ENCODE measurements around the gene KRT86.

KRT86 gene

DNA sequence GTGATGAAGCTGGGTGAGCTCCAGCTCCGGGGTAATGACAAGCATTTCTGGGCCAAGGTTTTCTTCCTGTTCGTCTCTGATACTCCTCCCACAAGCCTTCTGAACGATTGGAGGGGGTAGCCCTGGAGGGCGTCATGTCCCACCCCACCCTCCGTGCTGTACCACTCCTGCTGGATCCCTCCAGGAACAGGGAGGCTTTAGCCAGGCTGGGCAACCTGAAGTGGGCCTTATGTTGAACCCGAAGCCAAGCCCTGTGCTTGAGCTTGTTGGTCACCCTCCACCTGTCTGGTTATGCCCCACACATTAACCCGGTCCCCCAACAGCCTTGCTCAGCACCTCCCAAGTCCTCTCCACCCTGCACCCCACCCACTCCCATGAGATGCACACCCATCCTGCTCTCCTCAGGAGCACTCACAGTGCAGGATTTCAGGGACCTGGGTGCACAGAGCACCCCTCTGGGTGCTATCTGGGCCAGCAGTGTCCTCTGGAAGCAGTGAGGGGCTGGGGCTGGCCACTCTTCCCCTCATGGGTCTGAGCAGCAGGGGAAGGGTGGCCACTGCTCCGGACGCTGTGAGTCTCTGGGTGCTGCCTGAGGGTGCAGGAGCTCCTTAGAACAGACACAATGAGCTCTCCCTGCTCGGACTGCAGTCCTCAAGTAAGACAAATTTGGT lies 53.5 kb downstream of the KRT86 start:
- DNase-seq (ENCODE audit: insufficient read length) (no peak), FAIRE-seq (no peak)
- TF ChIP-seq TAF1 (IDR thresholded peaks at IDR 0.05; ENCODE audit: borderline replicate concordance, low read depth, low read length) (no peak), POLR2AphosphoS5 (IDR thresholded peaks at IDR 0.05; ENCODE audit: low read depth, low read length) (no peak), POLR2A (IDR thresholded peaks at IDR 0.05; ENCODE audit: low read depth, low read length) (no peak)

DNA sequence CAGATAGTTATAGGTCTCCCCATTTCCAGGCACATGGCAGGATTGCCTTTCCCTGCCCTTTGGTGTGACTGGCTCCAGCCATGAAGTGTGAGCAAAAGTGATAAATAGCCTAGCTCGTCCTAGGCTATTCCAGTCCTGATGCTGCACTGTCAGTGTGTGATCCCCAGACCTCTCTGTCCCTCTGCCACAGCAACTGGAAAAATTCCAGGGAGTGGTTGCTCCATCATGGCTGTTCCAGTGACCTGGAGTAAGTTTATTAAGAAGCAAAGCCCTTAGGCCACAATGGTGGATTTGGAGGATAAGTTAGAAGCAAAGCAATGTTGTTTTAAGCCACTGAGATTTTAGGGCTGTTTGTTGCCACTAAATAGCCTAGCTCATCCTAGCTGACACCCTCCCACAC lies 56.6 kb downstream of the KRT86 start:
- TF ChIP-seq TAF1 (IDR thresholded peaks at IDR 0.05; ENCODE audit: borderline replicate concordance, low read depth, low read length) = no peak
- TF ChIP-seq POLR2AphosphoS5 (IDR thresholded peaks at IDR 0.05; ENCODE audit: low read depth, low read length) = no peak
- no peak for TF ChIP-seq POLR2A (IDR thresholded peaks at IDR 0.05; ENCODE audit: low read depth, low read length)
- DNase-seq (ENCODE audit: insufficient read length) (no peak), FAIRE-seq (no peak)

DNA sequence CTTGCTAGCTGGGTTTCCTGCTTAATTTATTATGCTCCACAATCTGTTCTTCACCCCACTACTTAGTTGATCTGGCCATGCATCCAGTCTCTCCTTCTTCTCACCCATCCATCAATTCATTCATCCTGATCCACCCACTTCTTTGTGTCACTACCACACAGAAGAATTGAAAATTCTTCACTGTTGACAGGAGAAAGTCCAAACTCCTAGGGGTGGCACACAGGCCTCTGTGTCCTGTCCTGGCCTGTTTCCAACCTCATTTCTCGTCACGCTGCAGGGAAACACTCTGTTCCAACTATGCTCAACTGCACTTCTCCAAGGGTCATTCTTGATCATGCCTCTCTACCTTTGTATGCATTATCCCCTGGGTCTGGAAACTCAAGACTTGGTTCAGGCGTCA lies 57.4 kb downstream of the KRT86 start:
- TF ChIP-seq TAF1 (IDR thresholded peaks at IDR 0.05; ENCODE audit: borderline replicate concordance, low read depth, low read length) (no peak), POLR2AphosphoS5 (IDR thresholded peaks at IDR 0.05; ENCODE audit: low read depth, low read length) (no peak), POLR2A (IDR thresholded peaks at IDR 0.05; ENCODE audit: low read depth, low read length) (no peak)
- no peak for DNase-seq (ENCODE audit: insufficient read length)
- no peak for FAIRE-seq

GRCh38 chr12:52332381-52332780 lies 57.9 kb downstream of the KRT86 start:
- DNase-seq (ENCODE audit: insufficient read length) = no peak
- FAIRE-seq = no peak
- no peak for TF ChIP-seq POLR2AphosphoS5 (IDR thresholded peaks at IDR 0.05; ENCODE audit: low read depth, low read length)
- TF ChIP-seq TAF1 (IDR thresholded peaks at IDR 0.05; ENCODE audit: borderline replicate concordance, low read depth, low read length) = no peak
- TF ChIP-seq POLR2A (IDR thresholded peaks at IDR 0.05; ENCODE audit: low read depth, low read length) = no peak

DNA sequence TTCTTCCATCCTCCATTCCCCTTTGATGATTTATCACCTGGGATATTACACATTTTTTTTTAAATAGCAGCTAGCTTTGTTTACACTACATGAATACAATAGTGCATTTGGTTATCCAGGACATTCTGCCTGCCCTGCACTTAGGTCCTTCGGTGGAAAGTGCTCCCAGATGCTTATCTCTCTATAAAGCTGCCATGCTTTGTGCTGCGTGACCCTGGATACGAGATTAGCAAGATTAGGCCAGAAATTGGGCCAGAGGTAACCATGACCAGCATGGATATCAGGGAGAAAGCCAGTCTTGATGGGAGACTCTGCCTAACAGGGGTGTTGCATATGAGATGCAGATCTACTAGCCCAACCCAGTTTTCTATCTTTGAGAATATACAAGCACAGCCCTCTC lies 58.9 kb downstream of the KRT86 start:
- DNase-seq (ENCODE audit: insufficient read length) (no peak), FAIRE-seq (no peak)

GRCh38 chr12:52334185-52334584 lies 59.7 kb downstream of the KRT86 start:
- TF ChIP-seq POLR2A (IDR thresholded peaks at IDR 0.05; ENCODE audit: low read depth, low read length) = no peak
- TF ChIP-seq POLR2AphosphoS5 (IDR thresholded peaks at IDR 0.05; ENCODE audit: low read depth, low read length) = no peak
- TF ChIP-seq TAF1 (IDR thresholded peaks at IDR 0.05; ENCODE audit: borderline replicate concordance, low read depth, low read length) = no peak
- FAIRE-seq (no peak), DNase-seq (ENCODE audit: insufficient read length) (no peak)

More for the DNA sequence above, 58.9 kb downstream of the KRT86 start:
- TF ChIP-seq TAF1 (IDR thresholded peaks at IDR 0.05; ENCODE audit: borderline replicate concordance, low read depth, low read length) (no peak), POLR2AphosphoS5 (IDR thresholded peaks at IDR 0.05; ENCODE audit: low read depth, low read length) (no peak), POLR2A (IDR thresholded peaks at IDR 0.05; ENCODE audit: low read depth, low read length) (no peak)

GRCh38 chr12:52335598-52336262 lies 61.3 kb downstream of the KRT86 start:
- DNase-seq (ENCODE audit: insufficient read length) (no peak), FAIRE-seq (no peak)
- TF ChIP-seq POLR2AphosphoS5 (IDR thresholded peaks at IDR 0.05; ENCODE audit: low read depth, low read length) (no peak), TAF1 (IDR thresholded peaks at IDR 0.05; ENCODE audit: borderline replicate concordance, low read depth, low read length) (no peak), POLR2A (IDR thresholded peaks at IDR 0.05; ENCODE audit: low read depth, low read length) (no peak)

DNA sequence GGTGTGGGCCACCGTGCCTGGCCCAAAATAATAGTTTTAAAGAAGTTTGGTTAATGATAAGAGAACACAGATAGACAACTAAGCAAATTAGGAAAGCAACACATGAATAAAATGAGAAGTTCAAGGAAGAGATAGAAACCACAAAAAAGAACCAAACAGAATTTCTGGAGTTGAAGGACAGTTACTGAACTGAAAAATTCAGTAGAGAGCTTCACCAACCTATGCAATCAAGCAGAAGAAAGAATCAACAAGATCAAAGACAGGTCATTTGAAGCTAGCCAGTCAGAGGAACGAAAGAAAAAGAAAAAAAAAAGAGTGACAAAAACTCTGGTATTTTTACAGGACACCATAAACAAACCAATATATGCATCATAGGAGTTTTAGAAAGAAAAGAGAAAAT lies 62.2 kb downstream of the KRT86 start:
- DNase-seq (ENCODE audit: insufficient read length) (no peak), FAIRE-seq (no peak)
- TF ChIP-seq TAF1 (IDR thresholded peaks at IDR 0.05; ENCODE audit: borderline replicate concordance, low read depth, low read length) = no peak
- TF ChIP-seq POLR2AphosphoS5 (IDR thresholded peaks at IDR 0.05; ENCODE audit: low read depth, low read length) = no peak
- TF ChIP-seq POLR2A (IDR thresholded peaks at IDR 0.05; ENCODE audit: low read depth, low read length) = no peak

DNA sequence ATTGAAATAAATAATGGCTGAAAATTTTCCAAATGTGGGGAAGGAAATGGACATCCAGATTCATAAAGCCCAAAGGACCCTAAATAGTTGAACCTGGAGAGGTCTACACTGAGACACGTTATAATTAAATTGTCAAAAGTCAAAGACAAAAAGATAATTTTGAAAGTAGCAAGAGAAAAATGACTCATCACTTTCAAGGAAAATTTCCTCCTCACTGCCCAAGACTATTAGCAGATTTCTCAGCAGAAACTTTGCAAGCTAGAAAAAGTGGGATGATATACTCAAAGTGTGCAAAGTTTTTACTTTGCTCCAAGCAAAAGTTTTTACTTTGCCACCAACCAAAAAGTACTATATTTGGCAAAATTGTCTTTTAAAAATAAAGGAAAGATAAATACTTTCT lies 62.6 kb downstream of the KRT86 start:
- FAIRE-seq (no peak), DNase-seq (ENCODE audit: insufficient read length) (no peak)
- TF ChIP-seq POLR2A (IDR thresholded peaks at IDR 0.05; ENCODE audit: low read depth, low read length) (no peak), TAF1 (IDR thresholded peaks at IDR 0.05; ENCODE audit: borderline replicate concordance, low read depth, low read length) (no peak), POLR2AphosphoS5 (IDR thresholded peaks at IDR 0.05; ENCODE audit: low read depth, low read length) (no peak)

DNA sequence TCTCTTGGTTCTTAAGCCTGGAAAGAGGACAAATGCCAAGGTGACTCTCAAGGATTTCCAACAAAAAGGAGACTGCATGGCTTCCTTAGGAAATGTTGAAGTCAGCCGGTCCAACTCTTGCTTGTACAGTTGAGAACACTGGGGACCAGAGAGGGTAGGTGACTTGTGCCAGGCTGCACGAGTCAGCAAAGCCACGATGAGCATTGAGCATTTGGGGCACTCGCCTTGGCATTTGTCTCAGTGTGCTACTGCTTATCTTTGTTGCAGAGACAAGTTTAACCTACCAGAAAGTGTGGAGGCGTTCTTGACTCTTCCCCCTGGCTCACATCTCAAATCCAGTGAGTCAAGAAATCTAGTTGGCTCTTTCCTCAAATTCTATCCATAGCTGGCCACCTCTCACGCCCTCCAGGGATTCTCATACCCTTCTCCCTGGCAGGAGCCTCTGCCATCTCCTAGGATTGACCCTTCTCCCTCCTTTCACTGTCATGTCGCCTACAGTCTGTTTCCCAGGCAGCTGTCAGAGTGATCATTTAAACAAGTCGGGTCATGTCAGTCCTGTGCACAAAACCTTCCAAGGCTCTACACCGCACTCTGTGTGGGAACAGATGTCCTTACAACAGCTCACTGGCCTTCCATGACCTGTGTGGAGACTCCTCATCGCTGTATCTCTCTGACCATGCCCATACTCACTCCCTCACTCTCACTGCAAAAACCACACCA lies 64.0 kb downstream of the KRT86 start:
- no peak for DNase-seq (ENCODE audit: insufficient read length)
- no peak for FAIRE-seq
- TF ChIP-seq TAF1 (IDR thresholded peaks at IDR 0.05; ENCODE audit: borderline replicate concordance, low read depth, low read length) = no peak
- no peak for TF ChIP-seq POLR2A (IDR thresholded peaks at IDR 0.05; ENCODE audit: low read depth, low read length)
- TF ChIP-seq POLR2AphosphoS5 (IDR thresholded peaks at IDR 0.05; ENCODE audit: low read depth, low read length) = no peak

DNA sequence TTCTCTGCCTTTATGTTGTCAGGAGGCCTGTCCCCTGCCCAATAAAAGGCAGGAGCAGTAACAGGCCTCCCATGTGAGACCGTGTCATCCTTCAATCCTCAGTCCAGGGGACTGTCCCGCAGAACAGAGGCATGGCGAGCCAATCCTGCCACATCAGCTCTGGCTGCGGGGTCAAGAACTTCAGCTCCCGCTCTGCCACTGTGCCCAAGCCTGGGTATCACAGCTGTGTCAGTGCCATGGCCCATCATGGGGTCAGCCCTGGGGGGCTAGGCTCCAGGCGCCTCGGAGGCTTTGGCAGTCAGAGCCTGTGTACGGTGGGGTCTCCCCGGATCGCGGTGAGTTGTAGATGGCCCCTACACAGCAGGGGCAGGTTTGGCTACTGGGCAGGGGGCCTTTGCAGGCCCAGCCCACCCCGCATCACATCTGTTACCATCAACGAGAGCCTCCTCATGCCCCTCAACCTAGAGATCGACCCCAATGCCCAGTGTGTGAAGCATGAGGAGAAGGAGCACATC lies 66.7 kb downstream of the KRT86 start:
- no peak for DNase-seq (ENCODE audit: insufficient read length)
- no peak for FAIRE-seq
- TF ChIP-seq POLR2AphosphoS5 (IDR thresholded peaks at IDR 0.05; ENCODE audit: low read depth, low read length) = no peak

All from GM12892 (cell line).